HG03439 (cell line): ENCODE measurements around the gene ST3GAL6.
A peak's percentile ranks its signal among the peaks of the same experiment; 100 is the strongest.

Experiments
- ATAC-seq: cut with Tn5 transposase; IDR thresholded peaks from one replicate; pipeline ENCODE4 v1.9.1; 2021; ENCODE audit warnings: mild to moderate bottlenecking, moderate library complexity; ENCODE audit not compliant: unreplicated experiment

Gene ST3GAL6

GRCh38 chr3:98739266-98739665 lies 23.9 kb upstream of the ST3GAL6 start:
- no peak for ATAC-seq

- ATAC-seq: no peak
Measured at GRCh38 chr3:98740324-98740723, 22.8 kb upstream of the ST3GAL6 start.

GRCh38 chr3:98741121-98741716 lies 21.9 kb upstream of the ST3GAL6 start:
- no peak for ATAC-seq

- ATAC-seq: no peak
Measured at GRCh38 chr3:98743071-98743470, 20.1 kb upstream of the ST3GAL6 start.

- ATAC-seq: no peak
Measured at GRCh38 chr3:98744283-98744682, 18.9 kb upstream of the ST3GAL6 start.

- no peak for ATAC-seq
Measured at GRCh38 chr3:98745718-98746117, 17.4 kb upstream of the ST3GAL6 start.

- no peak for ATAC-seq
Measured at GRCh38 chr3:98746122-98746521, 17.0 kb upstream of the ST3GAL6 start.

GRCh38 chr3:98746882-98747281 lies 16.3 kb upstream of the ST3GAL6 start:
- no peak for ATAC-seq

- no peak for ATAC-seq
Measured at GRCh38 chr3:98750276-98750919, 12.7 kb upstream of the ST3GAL6 start.

- ATAC-seq: no peak
Measured at GRCh38 chr3:98754483-98754882, 8.7 kb upstream of the ST3GAL6 start.

GRCh38 chr3:98755601-98756000 lies 7.5 kb upstream of the ST3GAL6 start:
- ATAC-seq: no peak

- no peak for ATAC-seq
Measured at GRCh38 chr3:98759629-98760028, 3.5 kb upstream of the ST3GAL6 start.

- no peak for ATAC-seq
Measured at GRCh38 chr3:98761643-98762229, 1.4 kb upstream of the ST3GAL6 start.

GRCh38 chr3:98763819-98764418 lies 779 bp downstream of the ST3GAL6 start:
- no peak for ATAC-seq

GRCh38 chr3:98764472-98764884 lies 1.3 kb downstream of the ST3GAL6 start:
- no peak for ATAC-seq

GRCh38 chr3:98765721-98766120 lies 2.6 kb downstream of the ST3GAL6 start:
- no peak for ATAC-seq

- ATAC-seq: no peak
Measured at GRCh38 chr3:98766924-98767323, 3.8 kb downstream of the ST3GAL6 start.

GRCh38 chr3:98768961-98769360 lies 5.8 kb downstream of the ST3GAL6 start:
- ATAC-seq: no peak

- no peak for ATAC-seq
Measured at GRCh38 chr3:98769448-98769847, 6.3 kb downstream of the ST3GAL6 start.

- ATAC-seq: peak; percentile 83
Measured at GRCh38 chr3:98770261-98771039, 7.3 kb downstream of the ST3GAL6 start.

- no peak for ATAC-seq
Measured at GRCh38 chr3:98772022-98772421, 8.9 kb downstream of the ST3GAL6 start.
